ENCODE data around the gene PMS2. TPM values are rescaled to one million over a fixed set of nuclear protein-coding genes. Genes with fewer than 3 reads are reported as not detected.
"Not testable (repeated sequence)": the region's sequence is repeated elsewhere in the genome, so short reads cannot be mapped to it uniquely, and the experiment has no call there.

PMS2 gene
- total and polyA plus RNA-seq, 10 of the 15 experiments (the other 5 are each of a cell fraction or from before 2014, with no cell fraction given), result 3.6 to 25.4 (median 18.0) TPM

- H3K27me3 ChIP-seq (replicated peaks in 1 of 2; ENCODE audit: control insufficient read depth in 2 of 2, insufficient read depth in 2 of 2, low read length in 1 of 2); in situ Hi-C loops (cut with MboI); H3K27ac ChIP-seq (ENCODE audit: control insufficient read depth, insufficient read depth); FAIRE-seq; H2AFZ ChIP-seq (ENCODE audit: control insufficient read depth, low read depth, low read length); H3K4me2 ChIP-seq (ENCODE audit: control insufficient read depth, insufficient read depth); H3K79me2 ChIP-seq (ENCODE audit: control insufficient read depth, insufficient read depth, low read length); H3K4me1 ChIP-seq (ENCODE audit: control insufficient read depth, insufficient read depth, low read length); RAD21 ChIA-PET (ENCODE audit: unreplicated experiment); H3K9ac ChIP-seq (ENCODE audit: control insufficient read depth, insufficient read depth, low read length); H3K4me3 ChIP-seq; intact Hi-C loops (cut with micrococcal nuclease; ENCODE audit: unreplicated experiment); SMC1A ChIA-PET (ENCODE audit: uncharacterized antibody, unreplicated experiment); H4K20me1 ChIP-seq (ENCODE audit: control insufficient read depth, insufficient read depth); H3K9me3 ChIP-seq (replicated peaks; ENCODE audit: control insufficient read depth, insufficient read depth, low read length); H3K36me3 ChIP-seq (ENCODE audit: control insufficient read depth in 2 of 2, insufficient read depth in 2 of 2, low read length in 1 of 2); POLR2A ChIA-PET; CTCF ChIA-PET: not testable (repeated sequence)
- TSS peak; percentile 67 for BruUV-seq (replicated peaks)
- ATAC-seq (peak; percentile 78), DNase-seq (ENCODE audit: low read depth, low spot score) (peak; percentile 3)
- peak in 1 of 2 experiments; percentile 39; a peak in 1 of 4 replicates for TF ChIP-seq BHLHE40 (IDR thresholded peaks at IDR 0.05; ENCODE audit: borderline replicate concordance in 1 of 2, low read depth in 2 of 2, low read length in 1 of 2)
- WGBS (ENCODE audit: insufficient coverage, insufficient replicate concordance, low lambda C conversion rate, missing lambda C conversion rate), result 100% methylated on average over 3 of the region's 13 CpGs
Observed at GRCh38 chr7:5931905-5932644, 76.8 kb downstream of the PMS2 start.

GRCh38 chr7:5931250-5931649, 77.6 kb downstream of the PMS2 start:
- CTCF ChIA-PET; DNase-seq (ENCODE audit: low read depth, low spot score); in situ Hi-C loops (cut with MboI); H4K20me1 ChIP-seq (ENCODE audit: control insufficient read depth, insufficient read depth); BruUV-seq (replicated peaks); H3K9me3 ChIP-seq (replicated peaks; ENCODE audit: control insufficient read depth, insufficient read depth, low read length); H3K27ac ChIP-seq (ENCODE audit: control insufficient read depth, insufficient read depth); SMC1A ChIA-PET (ENCODE audit: uncharacterized antibody, unreplicated experiment); H3K79me2 ChIP-seq (ENCODE audit: control insufficient read depth, insufficient read depth, low read length); H3K9ac ChIP-seq (ENCODE audit: control insufficient read depth, insufficient read depth, low read length); ATAC-seq; intact Hi-C loops (cut with micrococcal nuclease; ENCODE audit: unreplicated experiment); H3K27me3 ChIP-seq (replicated peaks in 1 of 2; ENCODE audit: control insufficient read depth in 2 of 2, insufficient read depth in 2 of 2, low read length in 1 of 2); FAIRE-seq; H3K4me1 ChIP-seq (ENCODE audit: control insufficient read depth, insufficient read depth, low read length); H3K4me2 ChIP-seq (ENCODE audit: control insufficient read depth, insufficient read depth); H2AFZ ChIP-seq (ENCODE audit: control insufficient read depth, low read depth, low read length); H3K4me3 ChIP-seq; RAD21 ChIA-PET (ENCODE audit: unreplicated experiment); POLR2A ChIA-PET; H3K36me3 ChIP-seq (ENCODE audit: control insufficient read depth in 2 of 2, insufficient read depth in 2 of 2, low read length in 1 of 2): not testable (repeated sequence)
- WGBS (ENCODE audit: insufficient coverage, insufficient replicate concordance, low lambda C conversion rate, missing lambda C conversion rate), result 96% methylated on average over 14 of the region's 14 CpGs

- H2AFZ ChIP-seq (ENCODE audit: control insufficient read depth, low read depth, low read length); H3K27ac ChIP-seq (ENCODE audit: control insufficient read depth, insufficient read depth); H3K36me3 ChIP-seq (ENCODE audit: control insufficient read depth in 2 of 2, insufficient read depth in 2 of 2, low read length in 1 of 2); DNase-seq (ENCODE audit: low read depth, low spot score); H3K9ac ChIP-seq (ENCODE audit: control insufficient read depth, insufficient read depth, low read length); RAD21 ChIA-PET (ENCODE audit: unreplicated experiment); H3K27me3 ChIP-seq (replicated peaks in 1 of 2; ENCODE audit: control insufficient read depth in 2 of 2, insufficient read depth in 2 of 2, low read length in 1 of 2); H3K4me3 ChIP-seq; H3K9me3 ChIP-seq (replicated peaks; ENCODE audit: control insufficient read depth, insufficient read depth, low read length); FAIRE-seq; H3K4me1 ChIP-seq (ENCODE audit: control insufficient read depth, insufficient read depth, low read length); H3K4me2 ChIP-seq (ENCODE audit: control insufficient read depth, insufficient read depth); intact Hi-C loops (cut with micrococcal nuclease; ENCODE audit: unreplicated experiment); H3K79me2 ChIP-seq (ENCODE audit: control insufficient read depth, insufficient read depth, low read length); CTCF ChIA-PET; POLR2A ChIA-PET; BruUV-seq (replicated peaks); SMC1A ChIA-PET (ENCODE audit: uncharacterized antibody, unreplicated experiment); H4K20me1 ChIP-seq (ENCODE audit: control insufficient read depth, insufficient read depth); in situ Hi-C loops (cut with MboI); ATAC-seq: not testable (repeated sequence)
- no CpG with 5 or more reads among the region's 10 CpGs for WGBS (ENCODE audit: insufficient coverage, insufficient replicate concordance, low lambda C conversion rate, missing lambda C conversion rate)
Observed at GRCh38 chr7:5930290-5930689, 78.6 kb downstream of the PMS2 start.

- in situ Hi-C loops (cut with MboI); H3K4me3 ChIP-seq; H3K4me1 ChIP-seq (ENCODE audit: control insufficient read depth, insufficient read depth, low read length); RAD21 ChIA-PET (ENCODE audit: unreplicated experiment); H3K9me3 ChIP-seq (replicated peaks; ENCODE audit: control insufficient read depth, insufficient read depth, low read length); CTCF ChIA-PET; H3K9ac ChIP-seq (ENCODE audit: control insufficient read depth, insufficient read depth, low read length); ATAC-seq; FAIRE-seq; BruUV-seq (replicated peaks); H3K36me3 ChIP-seq (ENCODE audit: control insufficient read depth in 2 of 2, insufficient read depth in 2 of 2, low read length in 1 of 2); H3K4me2 ChIP-seq (ENCODE audit: control insufficient read depth, insufficient read depth); intact Hi-C loops (cut with micrococcal nuclease; ENCODE audit: unreplicated experiment); POLR2A ChIA-PET; DNase-seq (ENCODE audit: low read depth, low spot score); H2AFZ ChIP-seq (ENCODE audit: control insufficient read depth, low read depth, low read length); SMC1A ChIA-PET (ENCODE audit: uncharacterized antibody, unreplicated experiment); H3K79me2 ChIP-seq (ENCODE audit: control insufficient read depth, insufficient read depth, low read length); H4K20me1 ChIP-seq (ENCODE audit: control insufficient read depth, insufficient read depth); H3K27ac ChIP-seq (ENCODE audit: control insufficient read depth, insufficient read depth); H3K27me3 ChIP-seq (replicated peaks in 1 of 2; ENCODE audit: control insufficient read depth in 2 of 2, insufficient read depth in 2 of 2, low read length in 1 of 2): not testable (repeated sequence)
- no CpG with 5 or more reads among the region's 13 CpGs for WGBS (ENCODE audit: insufficient coverage, insufficient replicate concordance, low lambda C conversion rate, missing lambda C conversion rate)
Observed at GRCh38 chr7:5926263-5926870, 82.5 kb downstream of the PMS2 start.
